DOHH2 (cell line): Measurements from ENCODE around the gene CDC26.
A peak's percentile ranks its signal among the peaks of the same experiment; 100 is the strongest.

Source experiments
- H3F3A ChIP-seq: fragments of 200-600 bp; sonication (generic), shearing (Covaris generic); 2 replicates; pipeline ENCODE4 v1.6.0; 2016; ENCODE audit warnings: antibody characterized with exemption, mild to moderate bottlenecking; ENCODE audit not compliant: control insufficient read depth, insufficient read depth
- H3K27ac ChIP-seq: fragments of 200-600 bp; sonication (generic); 2 replicates; pipeline ENCODE4 v1.5.1; 2014; ENCODE audit warnings: low read depth, mild to moderate bottlenecking, low read length, moderate library complexity
- H3K27me3 ChIP-seq: fragments of 200-600 bp; sonication (generic); 2 replicates; pipeline ENCODE4 v1.6.1; 2014; ENCODE audit warnings: mild to moderate bottlenecking, low read length, mixed read lengths; ENCODE audit not compliant: control insufficient read depth
- H3K36me3 ChIP-seq: fragments of 200-600 bp; sonication (generic); 2 replicates; pipeline ENCODE4 v1.6.1; 2014; ENCODE audit warnings: mild to moderate bottlenecking, low read length, moderate library complexity, mixed read lengths; ENCODE audit not compliant: control insufficient read depth
- H3K4me1 ChIP-seq: fragments of 200-600 bp; sonication (generic); 2 replicates; pipeline ENCODE4 v1.6.1; 2014; ENCODE audit warnings: mild to moderate bottlenecking, low read length, mixed read lengths; ENCODE audit not compliant: control insufficient read depth
- H3K4me2 ChIP-seq: fragments of 200-600 bp; sonication (generic); 2 replicates; pipeline ENCODE4 v1.6.0; 2014; ENCODE audit warnings: mild to moderate bottlenecking, low read length, moderate library complexity
- H3K4me3 ChIP-seq: fragments of 200-600 bp; sonication (generic); 2 replicates; pipeline ENCODE4 v1.5.1; 2014; ENCODE audit warnings: mild to moderate bottlenecking, low read length, mixed read lengths
- H3K79me2 ChIP-seq: fragments of 200-600 bp; sonication (generic); 2 replicates; pipeline ENCODE4 v1.6.1; 2014; ENCODE audit warnings: mild to moderate bottlenecking, low read length, mixed read lengths; ENCODE audit not compliant: control insufficient read depth
- H3K9me2 ChIP-seq: fragments of 200-600 bp; sonication (generic); replicated peaks from 2 replicates; pipeline ENCODE4 v1.6.1; 2014; ENCODE audit warnings: mild to moderate bottlenecking, low read length, mixed read lengths; ENCODE audit not compliant: control insufficient read depth
- H3K9me3 ChIP-seq: fragments of 200-600 bp; sonication (generic); 2 replicates; pipeline ENCODE4 v1.6.1; 2014; ENCODE audit warnings: antibody characterized with exemption, low read length, mixed read lengths; ENCODE audit not compliant: control insufficient read depth, insufficient read depth
- H4K20me1 ChIP-seq: fragments of 200-600 bp; sonication (generic); 2 replicates; pipeline ENCODE4 v1.6.0; 2014; ENCODE audit warnings: low read depth, mild to moderate bottlenecking, antibody characterized with exemption, low read length, moderate library complexity; ENCODE audit not compliant: control insufficient read depth, insufficient read depth
- CTCF ChIP-seq: fragments of 200-600 bp; sonication (generic); IDR thresholded peaks from one replicate; pipeline ENCODE4 v1.5.1; 2014; ENCODE audit warnings: antibody characterized with exemption, mild to moderate bottlenecking, low read depth, low read length; ENCODE audit not compliant: poor library complexity, severe bottlenecking
- EZH2phosphoT487 ChIP-seq: fragments of 200-600 bp; sonication (generic); IDR thresholded peaks from 2 replicates; pipeline ENCODE4 v1.6.1; 2017; ENCODE audit warnings: borderline replicate concordance, mild to moderate bottlenecking, antibody characterized with exemption, low read length, moderate library complexity, mixed read lengths

Gene CDC26

GRCh38 chr9:113309204-113309813, 33.9 kb upstream of the CDC26 start:
- Histone ChIP-seq H4K20me1 (no peaks in the 10 kb centered on the region), H3K27me3 (no peaks in the 10 kb centered on the region), H3K4me3 (no peak overlapping the region), H3K9me3 (no peaks in the 10 kb centered on the region), H3K79me2 (no peaks in the 10 kb centered on the region), H3K27ac (no peak overlapping the region), H3K9me2 (no peaks in the 10 kb centered on the region), H3K36me3 (no peaks in the 10 kb centered on the region), H3K4me2 (no peak overlapping the region), H3K4me1 (no peaks in the 10 kb centered on the region), H3F3A (no peaks in the 10 kb centered on the region)
- TF ChIP-seq EZH2phosphoT487: no peak
- TF ChIP-seq CTCF: peak; percentile 63

- Histone ChIP-seq H3K36me3 (no peaks in the 10 kb centered on the region), H3K27me3 (peaks cover 8% of the 10 kb centered on the region; the same call in 1 of the 2 replicates), H3K27ac (no peak overlapping the region), H3K9me3 (no peaks in the 10 kb centered on the region), H3K79me2 (no peaks in the 10 kb centered on the region), H4K20me1 (no peaks in the 10 kb centered on the region), H3F3A (no peaks in the 10 kb centered on the region), H3K4me2 (no peak overlapping the region), H3K9me2 (no peaks in the 10 kb centered on the region), H3K4me3 (no peak overlapping the region), H3K4me1 (no peaks in the 10 kb centered on the region)
- TF ChIP-seq CTCF: no peak
Observed at GRCh38 chr9:113307396-113307975, 32.1 kb upstream of the CDC26 start.

GRCh38 chr9:113306566-113306965, 31.2 kb upstream of the CDC26 start:
- H3K4me3 ChIP-seq: no peak overlapping the region
- H3K4me1 ChIP-seq: no peaks in the 10 kb centered on the region
- no peaks in the 10 kb centered on the region for H3K9me2 ChIP-seq
- H3K27ac ChIP-seq: no peak overlapping the region
- H3K36me3 ChIP-seq: no peaks in the 10 kb centered on the region
- TF ChIP-seq CTCF: no peak
- no peak for TF ChIP-seq EZH2phosphoT487
- no peaks in the 10 kb centered on the region for H4K20me1 ChIP-seq
- peaks cover 8% of the 10 kb centered on the region; the same call in 1 of the 2 replicates for H3K27me3 ChIP-seq
- H3K9me3 ChIP-seq: no peaks in the 10 kb centered on the region
- no peaks in the 10 kb centered on the region for H3K79me2 ChIP-seq
- H3F3A ChIP-seq: no peaks in the 10 kb centered on the region
- H3K4me2 ChIP-seq: no peak overlapping the region
